Prostate gland (tissue), 2 donors: Measurements from ENCODE around the gene ASIC2.

Experiments
- CTCF ChIP-seq, 4 experiments: fragments of 200-600 bp in 2 of 4; fragments of 450-650 bp in 2 of 4; sonication (generic) in 2 of 4; IDR thresholded peaks; 1 replicate in 3 of 4; 2 replicates in 1 of 4; pipeline ENCODE4 v1.5.1; 2016 to 2019; ENCODE audit warnings: antibody characterized with exemption in 4 of 4, mild to moderate bottlenecking in 2 of 4, moderate library complexity in 2 of 4
- POLR2A ChIP-seq: fragments of 450-650 bp; IDR thresholded peaks from one replicate; pipeline ENCODE4 v1.6.1; 2016; ENCODE audit warnings: antibody characterized with exemption, mild to moderate bottlenecking
- POLR2AphosphoS5 ChIP-seq: sonication (generic); formaldehyde crosslinking; IDR thresholded peaks from one replicate; pipeline ENCODE4 v1.6.1; 2017; ENCODE audit warnings: antibody characterized with exemption

DNA sequence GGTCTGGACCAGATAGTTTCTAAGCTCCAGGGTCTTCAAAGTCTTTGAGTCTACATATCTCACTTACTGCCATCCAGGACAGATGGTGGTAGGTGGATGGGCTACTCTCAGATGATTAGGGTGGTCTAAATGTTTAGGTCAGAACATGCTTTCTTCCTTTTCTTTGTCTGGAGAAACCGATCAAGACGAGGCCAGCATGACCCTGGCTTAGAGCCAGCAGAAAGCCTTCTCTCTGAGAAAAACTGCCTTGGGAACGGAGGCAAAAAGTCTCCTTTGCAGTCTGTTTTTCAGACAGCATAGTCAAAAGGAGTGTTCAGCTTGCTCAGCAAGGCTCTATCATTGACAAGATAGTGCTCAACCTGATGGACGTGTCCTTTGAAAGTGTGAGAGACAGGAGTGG, 252.6 kb downstream of the ASIC2 start:
- TF ChIP-seq POLR2A (no peak), CTCF (IDR thresholded peaks at IDR 0.05) (no peak), POLR2AphosphoS5 (no peak)
